GM20431 (cell line): ENCODE data around the gene PLEKHM3.

Source experiments
- in situ Hi-C: fragments of 300-500 bp; cut with MseI, MboI; formaldehyde crosslinking; loops from one replicate; pipeline ENCODE4 v1.15.0; 2020; ENCODE audit warnings: low sequenced_read_pairs; ENCODE audit not compliant: unreplicated experiment

PLEKHM3 gene

DNA sequence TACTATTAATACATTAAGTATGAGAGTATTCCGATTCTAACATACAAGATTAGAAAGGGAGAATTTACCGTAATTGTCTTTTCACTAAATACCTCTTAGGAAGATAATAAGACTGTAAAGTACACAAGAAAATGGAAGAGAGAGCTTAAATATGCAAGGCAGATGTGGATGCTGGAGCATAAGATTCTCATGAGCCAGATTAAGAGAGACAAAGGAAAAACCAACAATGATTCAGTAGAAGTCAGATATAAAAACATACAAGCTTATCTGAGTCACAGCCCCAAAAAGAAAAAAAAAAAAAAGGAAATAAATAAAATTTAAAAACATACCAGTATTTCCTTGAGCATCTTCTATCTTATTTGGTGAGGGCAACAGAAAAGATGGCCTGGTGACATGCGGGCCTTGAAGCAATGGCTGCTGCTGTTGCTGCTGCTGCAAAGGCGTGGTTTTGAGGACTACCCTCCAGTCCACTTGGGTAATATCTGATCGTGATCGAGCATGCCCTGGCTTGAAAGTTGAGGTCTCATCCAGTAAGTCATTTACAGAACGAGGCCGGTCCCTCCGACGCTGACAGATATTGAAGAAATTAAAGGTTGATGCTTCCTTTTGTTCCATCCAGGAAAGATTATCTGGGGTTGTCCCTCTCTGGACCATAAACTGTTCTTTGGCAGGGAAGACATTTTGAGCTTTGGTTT, 24.5 kb downstream of the PLEKHM3 start:
- in situ Hi-C loops: no loop called here

GRCh38 chr2:207996848-207997247, 28.5 kb downstream of the PLEKHM3 start:
- in situ Hi-C loops: no loop called here

DNA sequence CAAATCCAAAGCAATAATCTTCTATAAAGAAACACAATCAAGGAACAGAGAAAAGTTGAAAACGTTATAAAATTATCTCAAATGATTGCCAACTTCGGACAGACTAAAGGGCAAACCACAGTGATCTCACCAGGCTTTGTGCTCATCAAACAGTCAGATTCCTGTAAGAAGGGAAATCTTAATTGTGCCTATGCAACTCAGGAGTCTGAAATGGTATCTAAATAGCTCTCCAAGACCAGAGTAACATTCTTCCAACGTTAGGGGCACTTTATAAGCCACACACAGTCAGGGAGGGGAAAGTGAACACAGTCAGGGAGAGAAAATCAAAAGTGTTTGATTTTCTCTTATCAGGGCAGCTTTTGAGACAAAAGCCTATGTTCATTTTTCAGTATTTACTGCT, 29.4 kb downstream of the PLEKHM3 start:
- in situ Hi-C loops: no loop called here

GRCh38 chr2:207993151-207993763, 32.1 kb downstream of the PLEKHM3 start:
- in situ Hi-C loops: no loop called here

DNA sequence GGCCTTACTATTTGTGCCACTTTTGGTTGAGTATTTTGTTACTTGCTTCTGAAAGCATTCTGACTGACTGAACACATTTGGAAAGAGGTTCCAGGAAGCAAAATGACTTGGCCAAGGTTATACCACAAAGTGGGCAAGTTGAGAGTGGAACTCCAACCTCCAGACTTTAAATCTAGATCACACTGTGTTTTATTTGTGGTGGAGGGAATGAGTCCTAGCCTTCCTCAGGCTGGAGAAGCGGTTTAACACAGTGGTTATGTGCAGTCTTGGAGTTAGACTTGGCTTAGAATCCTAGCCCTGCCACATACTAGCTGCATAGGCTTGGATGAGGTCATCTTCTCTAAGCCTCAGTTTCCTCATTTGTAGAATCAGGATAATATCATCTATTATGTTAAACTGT, 33.4 kb downstream of the PLEKHM3 start:
- in situ Hi-C loops: no loop called here

- in situ Hi-C loops: no loop called here
Observed at GRCh38 chr2:207990784-207991183, 34.5 kb downstream of the PLEKHM3 start.

- in situ Hi-C loops: no loop called here
Observed at GRCh38 chr2:207988975-207989374, 36.4 kb downstream of the PLEKHM3 start.

DNA sequence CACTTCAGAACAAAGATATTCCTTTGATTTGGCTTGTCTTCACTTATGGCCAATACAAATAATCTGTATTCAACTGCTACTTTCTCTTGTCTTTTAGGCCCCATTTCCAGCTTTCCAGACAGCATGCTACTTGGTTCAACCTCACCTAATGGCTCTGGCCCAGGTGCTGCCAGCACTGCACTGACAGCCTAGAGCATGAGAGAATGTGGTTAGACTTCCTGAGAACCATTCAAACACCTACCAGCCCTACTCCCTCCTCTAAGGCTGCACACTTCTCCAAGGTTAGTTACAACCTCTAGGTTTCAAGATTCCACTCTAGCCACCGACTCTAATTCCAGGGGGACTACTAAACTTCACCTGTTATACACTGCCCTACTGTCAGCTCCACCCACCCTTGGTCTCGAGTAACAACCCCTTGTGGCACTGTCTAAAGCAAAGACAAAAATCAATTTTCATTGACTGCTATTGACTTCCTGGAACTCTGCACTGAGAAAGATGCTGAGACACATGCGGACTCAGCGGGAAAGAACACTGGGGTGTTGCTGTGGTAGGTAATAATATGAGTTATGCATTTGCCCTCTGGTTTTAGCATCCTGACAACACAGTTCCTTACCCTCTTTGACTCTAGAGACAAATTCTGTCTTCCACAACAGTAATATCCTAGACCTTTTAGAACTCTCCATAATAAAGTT, 38.2 kb downstream of the PLEKHM3 start:
- in situ Hi-C loops: no loop called here

- in situ Hi-C loops: no loop called here
Observed at GRCh38 chr2:207984765-207985480, 40.4 kb downstream of the PLEKHM3 start.

DNA sequence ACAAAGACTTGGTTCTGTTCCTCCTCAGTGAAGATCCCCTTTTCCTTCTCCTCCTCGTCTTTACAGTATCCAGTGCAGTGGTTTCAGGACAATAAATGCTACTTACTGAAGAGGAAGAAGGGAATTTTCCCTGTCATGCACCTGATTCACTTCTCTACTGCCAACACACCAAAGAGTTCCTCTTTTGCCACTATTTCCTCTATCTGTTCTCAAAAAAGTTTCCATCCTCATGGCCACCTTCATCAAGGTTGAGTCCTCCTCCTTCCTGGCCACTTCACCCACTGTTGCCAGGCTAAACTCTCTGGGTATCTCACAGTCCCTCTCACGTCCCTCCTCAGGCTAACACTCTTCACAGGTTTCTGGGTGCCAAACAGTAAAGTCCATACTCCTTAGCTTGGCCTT, 41.7 kb downstream of the PLEKHM3 start:
- in situ Hi-C loops: no loop called here

DNA sequence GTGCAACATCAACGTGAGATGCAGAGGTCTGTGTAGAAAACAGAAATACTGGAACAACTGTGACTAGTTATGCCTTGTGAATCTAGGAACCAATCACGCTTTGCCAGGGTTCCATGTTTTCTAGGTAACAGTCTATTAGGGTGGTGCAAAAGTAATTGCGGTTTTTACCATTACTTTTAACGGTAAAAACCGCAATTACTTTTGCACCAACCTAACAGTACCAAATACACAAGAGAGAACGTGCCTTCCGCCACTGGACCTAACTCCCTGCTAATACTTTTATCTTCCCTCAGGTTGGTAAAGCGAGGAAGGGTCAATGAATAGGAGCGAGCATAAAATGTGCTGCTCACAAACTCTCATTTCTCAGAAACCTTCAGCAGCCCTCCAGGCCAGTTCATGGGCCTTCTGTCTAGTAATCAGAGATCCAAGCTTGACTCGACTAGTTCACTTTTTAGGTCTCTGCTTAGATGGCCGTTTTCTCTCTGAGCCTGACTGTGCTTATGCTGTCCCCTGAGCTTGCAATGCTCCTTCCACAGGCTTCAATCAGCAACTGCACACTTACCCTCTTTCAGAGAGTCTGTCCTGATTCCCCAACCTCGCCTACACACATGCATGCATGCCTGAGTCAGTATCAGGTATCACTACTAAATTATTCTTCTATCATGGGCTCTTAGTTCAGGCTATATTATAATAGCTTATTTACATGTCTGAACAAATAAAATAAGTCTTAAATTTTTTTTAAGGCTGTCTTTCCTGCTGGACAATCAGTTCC, 47.0 kb downstream of the PLEKHM3 start:
- in situ Hi-C loops: no loop called here

- in situ Hi-C loops: no loop called here
Observed at GRCh38 chr2:207975921-207976320, 49.4 kb downstream of the PLEKHM3 start.

GRCh38 chr2:207974216-207974605, 51.1 kb downstream of the PLEKHM3 start:
- in situ Hi-C loops: no loop called here

GRCh38 chr2:207970826-207971180, 54.5 kb downstream of the PLEKHM3 start:
- in situ Hi-C loops: no loop called here

- in situ Hi-C loops: no loop called here
Observed at GRCh38 chr2:207970147-207970825, 55.0 kb downstream of the PLEKHM3 start.

GRCh38 chr2:207969249-207969648, 56.1 kb downstream of the PLEKHM3 start:
- in situ Hi-C loops: no loop called here

- in situ Hi-C loops: no loop called here
Observed at GRCh38 chr2:207967121-207967520, 58.2 kb downstream of the PLEKHM3 start.

- in situ Hi-C loops: no loop called here
Observed at GRCh38 chr2:207960911-207961310, 64.4 kb downstream of the PLEKHM3 start.

DNA sequence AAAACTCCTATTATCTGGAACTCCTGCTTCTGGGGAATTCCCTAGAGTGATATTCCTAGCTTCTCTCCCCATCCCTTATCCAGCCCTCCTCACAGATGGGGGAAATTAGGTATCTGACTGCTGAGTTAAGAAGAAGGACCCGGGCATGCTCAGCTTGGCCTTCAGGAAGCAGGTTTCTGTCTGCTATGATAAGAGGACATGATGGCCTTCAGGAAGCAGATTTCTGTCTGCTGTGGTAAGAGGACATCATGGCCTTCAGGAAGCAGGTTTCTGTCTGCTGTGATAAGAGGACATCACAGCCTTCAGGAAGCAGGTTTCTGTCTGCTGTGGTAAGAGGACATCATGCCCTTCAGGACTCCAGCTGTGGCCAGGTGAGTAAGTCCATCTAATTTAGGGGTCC, 65.2 kb downstream of the PLEKHM3 start:
- in situ Hi-C loops: no loop called here

DNA sequence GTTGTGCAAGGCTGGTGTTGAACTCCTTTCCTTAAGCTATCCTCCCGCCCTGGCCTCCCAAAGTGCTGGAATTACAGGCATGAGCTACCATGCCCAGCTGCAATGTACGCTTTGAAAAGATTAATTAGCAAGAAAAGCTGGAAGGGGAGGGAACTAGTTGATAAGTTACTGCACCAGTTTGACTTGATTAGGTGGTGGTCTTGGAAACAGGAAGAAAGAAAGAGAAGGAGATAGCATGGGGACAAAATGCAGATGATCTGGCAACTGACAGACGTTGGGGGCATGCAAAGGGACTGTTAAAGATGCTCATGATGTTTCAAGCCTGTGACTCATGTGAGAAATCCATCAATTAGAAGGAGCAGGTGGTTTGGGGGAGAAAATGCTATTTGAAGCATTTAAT, 68.6 kb downstream of the PLEKHM3 start:
- in situ Hi-C loops: no loop called here
